ENCODE measurements around the gene WSB1. TPM values are rescaled to one million over a fixed set of nuclear protein-coding genes. Genes with fewer than 3 reads are reported as not detected.

The WSB1 gene
- total and polyA plus RNA-seq, 9 of the 15 experiments (the other 6 are each of a cell fraction or from before 2014, with no cell fraction given) = 22.8 to 229 (median 81.1) TPM

DNA sequence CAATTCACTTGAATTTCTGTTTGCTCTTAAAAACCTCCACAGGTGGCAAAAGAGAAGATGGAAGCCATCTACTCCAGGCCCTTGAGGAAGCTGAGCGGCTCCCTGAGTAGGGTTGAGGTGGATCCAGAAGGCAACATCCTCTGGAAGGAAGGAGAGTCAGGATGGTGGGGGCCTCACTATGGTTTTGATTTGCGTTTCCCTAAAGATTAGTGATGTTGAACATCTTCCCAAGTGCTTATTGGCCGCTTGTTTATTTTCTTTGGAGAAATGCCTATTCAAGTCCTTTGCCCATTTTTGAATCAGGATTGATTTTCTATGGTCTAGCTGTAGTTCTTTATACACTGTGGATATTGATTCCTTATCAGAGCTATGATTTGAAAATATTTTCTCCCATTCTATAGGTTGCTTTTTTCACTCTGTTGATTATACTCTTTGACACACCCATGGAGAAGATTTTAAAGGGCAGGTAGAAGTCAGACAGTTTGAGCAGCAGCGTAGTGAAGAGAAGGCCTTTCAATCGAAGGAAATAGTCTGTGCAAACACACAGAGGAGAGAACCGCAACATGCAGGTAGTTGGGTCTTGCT is 58.6 kb downstream of the WSB1 start (continued):
- 0 out of 2 replicates have a peak, but pooled peaks have one; percentile 10 for TF ChIP-seq HINFP (tag; conservative IDR thresholded peaks at IDR 0.05; ENCODE audit: low read depth)
- no peak for TF ChIP-seq KDM4B (IDR thresholded peaks at IDR 0.05; ENCODE audit: borderline replicate concordance in 2 of 2, low read depth in 1 of 2)
- TF ChIP-seq ZNF584 (CRISPR knock-in tag; IDR thresholded peaks at IDR 0.05; ENCODE audit: low read depth) = 0 out of 2 replicates have a peak, but pooled peaks have one; percentile 55
- TF ChIP-seq AFF1 (IDR thresholded peaks at IDR 0.05; ENCODE audit: low read depth in 1 of 2, partially characterized antibody in 2 of 2) = peak in 1 of 2 experiments; percentile 73
- TF ChIP-seq, protein P1, sequence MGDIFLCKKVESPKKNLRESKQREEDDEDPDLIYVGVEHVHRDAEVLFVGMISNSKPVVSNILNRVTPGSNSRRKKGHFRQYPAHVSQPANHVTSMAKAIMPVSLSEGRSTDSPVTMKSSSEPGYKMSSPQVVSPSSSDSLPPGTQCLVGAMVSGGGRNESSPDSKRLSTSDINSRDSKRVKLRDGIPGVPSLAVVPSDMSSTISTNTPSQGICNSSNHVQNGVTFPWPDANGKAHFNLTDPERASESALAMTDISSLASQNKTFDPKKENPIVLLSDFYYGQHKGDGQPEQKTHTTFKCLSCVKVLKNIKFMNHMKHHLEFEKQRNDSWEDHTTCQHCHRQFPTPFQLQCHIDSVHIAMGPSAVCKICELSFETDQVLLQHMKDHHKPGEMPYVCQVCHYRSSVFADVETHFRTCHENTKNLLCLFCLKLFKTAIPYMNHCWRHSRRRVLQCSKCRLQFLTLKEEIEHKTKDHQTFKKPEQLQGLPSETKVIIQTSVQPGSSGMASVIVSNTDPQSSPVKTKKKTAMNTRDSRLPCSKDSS (IDR thresholded peaks at IDR 0.05; ENCODE audit: low read depth, partially characterized antibody) = no peak
- TF ChIP-seq KDM1A (IDR thresholded peaks at IDR 0.05) = 0 out of 4 replicates have a peak, but pooled peaks of 1 of the 2 experiments have one; percentile 16
- TF ChIP-seq NFXL1 (CRISPR knock-in tag; IDR thresholded peaks at IDR 0.05) = no peak
- peak; percentile 37; the same call in 1 of the 2 replicates for TF ChIP-seq ZEB2 (IDR thresholded peaks at IDR 0.05)
- TF ChIP-seq EWSR1 (IDR thresholded peaks at IDR 0.05; ENCODE audit: borderline replicate concordance, low read depth, partially characterized antibody) = no peak
- TF ChIP-seq, protein P2, sequence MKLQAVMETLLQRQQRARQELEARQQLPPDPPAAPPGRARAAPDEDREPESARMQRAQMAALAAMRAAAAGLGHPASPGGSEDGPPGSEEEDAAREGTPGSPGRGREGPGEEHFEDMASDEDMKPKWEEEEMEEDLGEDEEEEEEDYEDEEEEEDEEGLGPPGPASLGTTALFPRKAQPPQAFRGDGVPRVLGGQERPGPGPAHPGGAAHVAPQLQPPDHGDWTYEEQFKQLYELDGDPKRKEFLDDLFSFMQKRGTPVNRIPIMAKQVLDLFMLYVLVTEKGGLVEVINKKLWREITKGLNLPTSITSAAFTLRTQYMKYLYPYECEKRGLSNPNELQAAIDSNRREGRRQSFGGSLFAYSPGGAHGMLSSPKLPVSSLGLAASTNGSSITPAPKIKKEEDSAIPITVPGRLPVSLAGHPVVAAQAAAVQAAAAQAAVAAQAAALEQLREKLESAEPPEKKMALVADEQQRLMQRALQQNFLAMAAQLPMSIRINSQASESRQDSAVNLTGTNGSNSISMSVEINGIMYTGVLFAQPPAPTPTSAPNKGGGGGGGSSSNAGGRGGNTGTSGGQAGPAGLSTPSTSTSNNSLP (IDR thresholded peaks at IDR 0.05; ENCODE audit: borderline replicate concordance, low read depth, low read length) = no peak
- TF ChIP-seq CSDE1 (IDR thresholded peaks at IDR 0.05) = peak in 1 of 2 experiments; percentile 44; a peak in 1 of 4 replicates
- TF ChIP-seq, protein P3, sequence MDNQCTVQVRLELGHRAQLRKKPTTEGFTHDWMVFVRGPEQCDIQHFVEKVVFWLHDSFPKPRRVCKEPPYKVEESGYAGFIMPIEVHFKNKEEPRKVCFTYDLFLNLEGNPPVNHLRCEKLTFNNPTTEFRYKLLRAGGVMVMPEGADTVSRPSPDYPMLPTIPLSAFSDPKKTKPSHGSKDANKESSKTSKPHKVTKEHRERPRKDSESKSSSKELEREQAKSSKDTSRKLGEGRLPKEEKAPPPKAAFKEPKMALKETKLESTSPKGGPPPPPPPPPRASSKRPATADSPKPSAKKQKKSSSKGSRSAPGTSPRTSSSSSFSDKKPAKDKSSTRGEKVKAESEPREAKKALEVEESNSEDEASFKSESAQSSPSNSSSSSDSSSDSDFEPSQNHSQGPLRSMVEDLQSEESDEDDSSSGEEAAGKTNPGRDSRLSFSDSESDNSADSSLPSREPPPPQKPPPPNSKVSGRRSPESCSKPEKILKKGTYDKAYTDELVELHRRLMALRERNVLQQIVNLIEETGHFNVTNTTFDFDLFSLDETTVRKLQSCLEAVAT (IDR thresholded peaks at IDR 0.05) = peak in 1 of 2 experiments; percentile 51; a peak in 1 of 4 replicates
- peak; percentile 20; the same call in 1 of the 2 replicates for TF ChIP-seq ZNF717 (CRISPR knock-in tag; IDR thresholded peaks at IDR 0.05)
- TF ChIP-seq, protein P4, sequence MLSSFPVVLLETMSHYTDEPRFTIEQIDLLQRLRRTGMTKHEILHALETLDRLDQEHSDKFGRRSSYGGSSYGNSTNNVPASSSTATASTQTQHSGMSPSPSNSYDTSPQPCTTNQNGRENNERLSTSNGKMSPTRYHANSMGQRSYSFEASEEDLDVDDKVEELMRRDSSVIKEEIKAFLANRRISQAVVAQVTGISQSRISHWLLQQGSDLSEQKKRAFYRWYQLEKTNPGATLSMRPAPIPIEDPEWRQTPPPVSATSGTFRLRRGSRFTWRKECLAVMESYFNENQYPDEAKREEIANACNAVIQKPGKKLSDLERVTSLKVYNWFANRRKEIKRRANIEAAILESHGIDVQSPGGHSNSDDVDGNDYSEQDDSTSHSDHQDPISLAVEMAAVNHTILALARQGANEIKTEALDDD (IDR thresholded peaks at IDR 0.05) = no peak
